ENCODE measurements around the gene CNTFR. TPM values are rescaled to one million over a fixed set of nuclear protein-coding genes. Genes with fewer than 3 reads are reported as not detected.
A peak's percentile ranks its signal among the peaks of the same experiment; 100 is the strongest.

Gene CNTFR
- total and polyA plus RNA-seq, 2 of the 8 experiments (the other 6 are each of a cell fraction or from before 2014, with no cell fraction given) = 1.2 to 4.2 TPM

- Histone ChIP-seq H3K23me2 (ENCODE audit: low read depth, low read length) (no peaks in the 10 kb centered on the region), H4K91ac (replicated peaks; ENCODE audit: insufficient read length, low read length) (no peak overlapping the region), H2AK5ac (ENCODE audit: low read depth, low read length) (no peak overlapping the region), H2BK120ac (replicated peaks; ENCODE audit: low read depth, low read length) (no peak overlapping the region), H3K9ac (replicated peaks in 1 of 4; ENCODE audit: extremely low read depth in 1 of 4, low read depth in 3 of 4, low read length in 3 of 4) (no peak overlapping the region), H3K56ac (replicated peaks; ENCODE audit: insufficient read length, low read depth, low read length) (no peak overlapping the region), H3K4me2 (ENCODE audit: insufficient read depth in 1 of 2, low read depth in 2 of 2, low read length in 2 of 2) (peak overlapping the region in 1 of 2 experiments; percentile 24; a peak in 1 of 4 replicates), H3K4me1 (replicated peaks in 1 of 4; ENCODE audit: control insufficient read depth in 3 of 4, insufficient read depth in 4 of 4, low read length in 3 of 4) (peaks cover 5 to 25% (median 20%) of the 10 kb centered on the region in 4 experiments), H2BK5ac (ENCODE audit: low read depth, low read length) (peak overlapping the region; percentile 72; the same call in 1 of the 2 replicates), H2AFZ (ENCODE audit: low read length) (no peak overlapping the region), H3K79me1 (ENCODE audit: low read depth, low read length) (0 out of 2 replicates have a peak, but pooled peaks cover 2% of the 10 kb centered on the region), H4K20me1 (replicated peaks in 1 of 2; ENCODE audit: control insufficient read depth in 1 of 2, insufficient read depth in 2 of 2, low read length in 2 of 2) (no peaks in the 10 kb centered on the region), H2BK20ac (ENCODE audit: low read length) (peak overlapping the region; percentile 83; the same call in 1 of the 2 replicates), H3K9me3 (ENCODE audit: insufficient read depth in 2 of 2, low read depth in 1 of 2, low read length in 1 of 2) (no peaks in the 10 kb centered on the region), H3K79me2 (ENCODE audit: control insufficient read depth in 1 of 2, insufficient read depth in 2 of 2, low read length in 2 of 2) (no peaks in the 10 kb centered on the region), H4K5ac (ENCODE audit: insufficient read length, low read depth, low read length) (no peak overlapping the region), H3K36me3 (ENCODE audit: control insufficient read depth in 2 of 4, insufficient read depth in 4 of 4, low read length in 3 of 4) (no peaks in the 10 kb centered on the region), H3K27ac (ENCODE audit: low read depth, low read length) (no peak overlapping the region), H3K27me3 (replicated peaks in 1 of 4; ENCODE audit: control insufficient read depth in 3 of 4, extremely low read depth in 1 of 4, insufficient read depth in 3 of 4, low read length in 3 of 4) (no peaks in the 10 kb centered on the region; a peak in 1 of 7 replicates), H2BK15ac (ENCODE audit: low read length) (peak overlapping the region; percentile 98; the same call in 1 of the 2 replicates), H3K18ac (ENCODE audit: extremely low read depth, low read length) (peak overlapping the region; percentile 25; the same call in 1 of the 2 replicates), H3K4me3 (ENCODE audit: extremely low read depth in 1 of 4, insufficient read depth in 2 of 4, low read depth in 3 of 4, low read length in 4 of 4) (no peak overlapping the region), H2BK12ac (ENCODE audit: low read depth, low read length) (peak overlapping the region; percentile 96; the same call in 1 of the 2 replicates), H3K4ac (replicated peaks; ENCODE audit: insufficient read length, low read depth, low read length) (no peak overlapping the region), H3K23ac (ENCODE audit: insufficient read length) (no peak overlapping the region), H4K8ac (ENCODE audit: extremely low read depth, insufficient read depth, low read length) (peak overlapping the region; percentile 82), H3K14ac (ENCODE audit: insufficient read length) (no peak overlapping the region)
- FAIRE-seq (no peak), DNase-seq (ENCODE audit: low read depth in 1 of 2, low spot score in 2 of 2) (peak in 1 of 2 experiments; percentile 47)
- WGBS, 2 experiments (ENCODE audit: extremely low coverage in 1 of 2, insufficient coverage in 1 of 2, insufficient read length in 1 of 2, insufficient replicate concordance in 2 of 2, low coverage in 1 of 2, low lambda C conversion rate in 2 of 2, missing lambda C conversion rate in 1 of 2) = 81% methylated on average over 23 of the region's 23 CpGs; no CpG with 5 or more reads in 1 of the 2 experiments
- ChIA-PET POLR2A (ENCODE audit: partially characterized antibody) (interaction anchor here (0.5 to 1.6 kb wide), 5 partner anchors 9 to 585 kb away, joined by 3 to 5 read pairs (median 3); no protein-coding TSS in a partner anchor), CTCF (ENCODE audit: partially characterized antibody) (interaction anchor here (0.8 to 11.9 kb wide), 10 partner anchors 7 to 79 kb away, joined by 3 to 241 read pairs (median 5); no protein-coding TSS in a partner anchor)
- TF ChIP-seq MAFK (IDR thresholded peaks at IDR 0.05; ENCODE audit: low read depth, low read length) = no peak
- TF ChIP-seq, protein P1, sequence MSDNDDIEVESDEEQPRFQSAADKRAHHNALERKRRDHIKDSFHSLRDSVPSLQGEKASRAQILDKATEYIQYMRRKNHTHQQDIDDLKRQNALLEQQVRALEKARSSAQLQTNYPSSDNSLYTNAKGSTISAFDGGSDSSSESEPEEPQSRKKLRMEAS (IDR thresholded peaks at IDR 0.05) = no peak
- TF ChIP-seq ATF3 (IDR thresholded peaks at IDR 0.05; ENCODE audit: insufficient read depth, low read depth, low read length) = no peak
- TF ChIP-seq, protein P2, sequence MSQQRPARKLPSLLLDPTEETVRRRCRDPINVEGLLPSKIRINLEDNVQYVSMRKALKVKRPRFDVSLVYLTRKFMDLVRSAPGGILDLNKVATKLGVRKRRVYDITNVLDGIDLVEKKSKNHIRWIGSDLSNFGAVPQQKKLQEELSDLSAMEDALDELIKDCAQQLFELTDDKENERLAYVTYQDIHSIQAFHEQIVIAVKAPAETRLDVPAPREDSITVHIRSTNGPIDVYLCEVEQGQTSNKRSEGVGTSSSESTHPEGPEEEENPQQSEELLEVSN (IDR thresholded peaks at IDR 0.05) = no peak
- TF ChIP-seq JUN (IDR thresholded peaks at IDR 0.05; ENCODE audit: low read depth, low read length) = no peak
- no peak for TF ChIP-seq CHD2 (IDR thresholded peaks at IDR 0.05; ENCODE audit: low read length)
- no peak for TF ChIP-seq YY1 (IDR thresholded peaks at IDR 0.05; ENCODE audit: low read depth, low read length)
- no peak for TF ChIP-seq RXRA (IDR thresholded peaks at IDR 0.05; ENCODE audit: insufficient read depth, low read depth, low read length)
- TF ChIP-seq, protein P3, sequence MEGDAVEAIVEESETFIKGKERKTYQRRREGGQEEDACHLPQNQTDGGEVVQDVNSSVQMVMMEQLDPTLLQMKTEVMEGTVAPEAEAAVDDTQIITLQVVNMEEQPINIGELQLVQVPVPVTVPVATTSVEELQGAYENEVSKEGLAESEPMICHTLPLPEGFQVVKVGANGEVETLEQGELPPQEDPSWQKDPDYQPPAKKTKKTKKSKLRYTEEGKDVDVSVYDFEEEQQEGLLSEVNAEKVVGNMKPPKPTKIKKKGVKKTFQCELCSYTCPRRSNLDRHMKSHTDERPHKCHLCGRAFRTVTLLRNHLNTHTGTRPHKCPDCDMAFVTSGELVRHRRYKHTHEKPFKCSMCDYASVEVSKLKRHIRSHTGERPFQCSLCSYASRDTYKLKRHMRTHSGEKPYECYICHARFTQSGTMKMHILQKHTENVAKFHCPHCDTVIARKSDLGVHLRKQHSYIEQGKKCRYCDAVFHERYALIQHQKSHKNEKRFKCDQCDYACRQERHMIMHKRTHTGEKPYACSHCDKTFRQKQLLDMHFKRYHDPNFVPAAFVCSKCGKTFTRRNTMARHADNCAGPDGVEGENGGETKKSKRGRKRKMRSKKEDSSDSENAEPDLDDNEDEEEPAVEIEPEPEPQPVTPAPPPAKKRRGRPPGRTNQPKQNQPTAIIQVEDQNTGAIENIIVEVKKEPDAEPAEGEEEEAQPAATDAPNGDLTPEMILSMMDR (IDR thresholded peaks at IDR 0.05; ENCODE audit: control extremely low read depth in 1 of 3, insufficient read depth in 1 of 3, low read depth in 1 of 3, low read length in 3 of 3) = no peak
These were observed 34.5 kb downstream of the CNTFR start for GRCh38 chr9:34555002-34555348.

All from H1 (cell line).